ENCODE measurements around the gene MISFA. TPM values are rescaled to one million over a fixed set of nuclear protein-coding genes. Genes with fewer than 3 reads are reported as not detected.
A peak's percentile ranks its signal among the peaks of the same experiment; 100 is the strongest.

The MISFA gene
- total RNA-seq, 1 donor from 2014 or later: 4.9 TPM

DNA sequence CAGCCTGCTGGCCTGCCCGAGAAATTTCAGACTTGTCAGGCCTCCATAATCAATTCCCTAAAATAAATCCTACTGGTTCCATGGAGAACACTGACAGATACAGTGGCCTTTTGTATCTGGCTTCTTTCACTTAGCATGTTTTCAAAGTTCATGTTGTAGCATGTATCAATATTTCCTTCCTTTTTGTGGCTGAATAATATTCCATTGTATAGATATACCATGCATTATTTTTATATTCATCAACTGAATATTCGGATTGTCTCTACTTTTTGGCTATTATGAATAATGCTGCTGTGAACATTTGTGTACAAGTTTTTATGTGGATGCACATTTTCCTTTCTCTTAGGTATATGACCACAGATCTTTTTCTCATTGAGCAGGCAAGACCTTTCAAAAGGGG is 24.1 kb downstream of the MISFA start:
- Mint-ChIP-seq H3K9me3 (no peaks in the 10 kb centered on the region), H3K27ac (no peak overlapping the region), H3K36me3 (peaks cover 13% of the 10 kb centered on the region), H3K4me1 (ENCODE audit: unreplicated experiment) (no peaks in the 10 kb centered on the region), H3K27me3 (no peaks in the 10 kb centered on the region), H3K4me3 (no peak overlapping the region)
- TF ChIP-seq, protein P1, sequence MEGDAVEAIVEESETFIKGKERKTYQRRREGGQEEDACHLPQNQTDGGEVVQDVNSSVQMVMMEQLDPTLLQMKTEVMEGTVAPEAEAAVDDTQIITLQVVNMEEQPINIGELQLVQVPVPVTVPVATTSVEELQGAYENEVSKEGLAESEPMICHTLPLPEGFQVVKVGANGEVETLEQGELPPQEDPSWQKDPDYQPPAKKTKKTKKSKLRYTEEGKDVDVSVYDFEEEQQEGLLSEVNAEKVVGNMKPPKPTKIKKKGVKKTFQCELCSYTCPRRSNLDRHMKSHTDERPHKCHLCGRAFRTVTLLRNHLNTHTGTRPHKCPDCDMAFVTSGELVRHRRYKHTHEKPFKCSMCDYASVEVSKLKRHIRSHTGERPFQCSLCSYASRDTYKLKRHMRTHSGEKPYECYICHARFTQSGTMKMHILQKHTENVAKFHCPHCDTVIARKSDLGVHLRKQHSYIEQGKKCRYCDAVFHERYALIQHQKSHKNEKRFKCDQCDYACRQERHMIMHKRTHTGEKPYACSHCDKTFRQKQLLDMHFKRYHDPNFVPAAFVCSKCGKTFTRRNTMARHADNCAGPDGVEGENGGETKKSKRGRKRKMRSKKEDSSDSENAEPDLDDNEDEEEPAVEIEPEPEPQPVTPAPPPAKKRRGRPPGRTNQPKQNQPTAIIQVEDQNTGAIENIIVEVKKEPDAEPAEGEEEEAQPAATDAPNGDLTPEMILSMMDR (conservative IDR thresholded peaks at IDR 0.05): no peak
- DNase-seq (ENCODE audit: extremely low spot score, unreplicated experiment): no peak

GRCh38 chr11:18624161-18624560 is 24.6 kb downstream of the MISFA start:
- no peak overlapping the region for H3K4me3 Mint-ChIP-seq
- TF ChIP-seq, protein P1 (conservative IDR thresholded peaks at IDR 0.05): no peak
- H3K36me3 Mint-ChIP-seq: peaks cover 13% of the 10 kb centered on the region
- H3K27me3 Mint-ChIP-seq: no peaks in the 10 kb centered on the region
- no peaks in the 10 kb centered on the region for H3K9me3 Mint-ChIP-seq
- H3K4me1 Mint-ChIP-seq (ENCODE audit: unreplicated experiment): no peaks in the 10 kb centered on the region
- H3K27ac Mint-ChIP-seq: no peak overlapping the region
- no peak for DNase-seq (ENCODE audit: extremely low spot score, unreplicated experiment)

GRCh38 chr11:18632841-18633240 is 33.3 kb downstream of the MISFA start:
- Mint-ChIP-seq H3K9me3 (no peaks in the 10 kb centered on the region), H3K4me3 (peak overlapping the region; percentile 99), H3K27ac (no peak overlapping the region), H3K27me3 (peaks cover 16% of the 10 kb centered on the region), H3K36me3 (no peaks in the 10 kb centered on the region), H3K4me1 (ENCODE audit: unreplicated experiment) (peaks cover 10% of the 10 kb centered on the region)
- TF ChIP-seq, protein P1 (conservative IDR thresholded peaks at IDR 0.05): no peak
- no peak for DNase-seq (ENCODE audit: extremely low spot score, unreplicated experiment)

DNA sequence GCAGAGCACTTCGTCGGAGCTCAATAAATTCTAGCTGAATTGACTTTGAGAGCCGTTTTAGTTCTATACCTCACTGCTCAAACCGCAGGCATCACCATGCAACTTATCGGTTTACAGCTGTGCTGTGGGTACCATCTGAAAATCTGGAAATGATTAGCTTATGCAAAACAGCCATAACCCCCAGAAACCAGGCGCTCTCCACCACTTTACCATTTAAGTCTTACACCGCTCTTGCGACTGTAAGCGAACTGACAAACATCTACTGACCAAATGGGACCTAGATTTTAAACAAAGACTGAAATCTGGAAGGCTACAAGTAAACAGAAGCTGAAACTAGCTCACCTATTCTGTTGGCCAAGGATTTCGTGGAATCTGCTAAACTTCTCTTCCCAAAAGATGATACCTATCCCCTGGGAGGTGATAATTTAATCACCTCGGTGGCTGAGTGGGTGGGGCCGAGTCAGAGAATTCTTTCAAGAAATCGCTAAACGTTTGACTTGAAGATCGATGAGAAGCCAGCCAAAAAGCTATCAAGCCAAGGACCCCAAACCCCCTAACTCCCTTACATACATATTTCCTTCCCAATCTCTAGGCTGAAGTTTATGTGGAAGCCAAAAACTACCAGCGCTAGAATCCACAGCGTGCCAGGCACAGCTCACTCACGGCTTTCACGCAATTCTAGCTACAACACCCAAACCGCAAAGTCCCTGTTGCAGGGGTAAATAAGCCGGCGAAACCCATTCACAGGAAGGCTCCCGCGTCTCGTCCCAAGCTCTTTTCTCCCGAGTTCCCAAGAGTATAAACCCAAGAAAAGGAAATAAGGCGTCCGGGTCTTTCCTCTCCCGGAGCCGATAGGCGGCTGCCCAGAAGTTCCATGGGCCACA is 33.9 kb downstream of the MISFA start:
- Mint-ChIP-seq H3K36me3 (no peaks in the 10 kb centered on the region), H3K27me3 (peaks cover 19% of the 10 kb centered on the region), H3K4me3 (peak overlapping the region; percentile 99), H3K4me1 (ENCODE audit: unreplicated experiment) (peaks cover 10% of the 10 kb centered on the region), H3K27ac (peak overlapping the region; percentile 100), H3K9me3 (no peaks in the 10 kb centered on the region)
- DNase-seq (ENCODE audit: extremely low spot score, unreplicated experiment): no peak
- TF ChIP-seq, protein P1 (conservative IDR thresholded peaks at IDR 0.05): no peak

GRCh38 chr11:18634140-18635032 is 34.8 kb downstream of the MISFA start, which contains the start of gene SPTY2D1:
Gene SPTY2D1, minus strand, starts transcription at chr11:18634342. Its CDS starts 85 bp downstream, at chr11:18634257.
- H3K27me3 Mint-ChIP-seq: peaks cover 19% of the 10 kb centered on the region
- H3K4me1 Mint-ChIP-seq (ENCODE audit: unreplicated experiment): peaks cover 10% of the 10 kb centered on the region
- no peaks in the 10 kb centered on the region for H3K9me3 Mint-ChIP-seq
- TF ChIP-seq, protein P1 (conservative IDR thresholded peaks at IDR 0.05): no peak
- DNase-seq (ENCODE audit: extremely low spot score, unreplicated experiment): peak; percentile 96
- H3K27ac Mint-ChIP-seq: peak within 1 kb of the TSS; percentile 100
- H3K4me3 Mint-ChIP-seq: peak within 1 kb of the TSS; percentile 99
- H3K36me3 Mint-ChIP-seq: no peaks in the 10 kb centered on the region
